Left lung (tissue), 10 donors: ENCODE measurements around the gene TCERG1L. TPM values are rescaled to one million over a fixed set of nuclear protein-coding genes. Genes with fewer than 3 reads are reported as not detected.

Experiments
- ATAC-seq: fragments of 200-7000 bp; cut with Tn5 transposase; one replicate; pipeline ENCODE4 v1.9.1; 2020; ENCODE audit warnings: moderate library complexity
- DNase-seq, 4 donors: peaks; one replicate each; pipeline ENCODE4 v3.0.0-alpha.2; 2013 to 2020
- H3K27ac ChIP-seq, 2 donors: fragments of 200-600 bp; sonication (generic) in 1 of 2; one replicate each; pipeline versions ENCODE4 v1.5.0 to v1.8.0; 2020 to 2021
- H3K27me3 ChIP-seq, 2 donors: fragments of 200-600 bp; sonication (generic) in 1 of 2; one replicate each; pipeline versions ENCODE4 v1.5.0 to v1.8.0; 2020 to 2021
- H3K36me3 ChIP-seq, 2 donors: fragments of 200-600 bp; sonication (generic) in 1 of 2; one replicate each; pipeline versions ENCODE4 v1.5.0 to v1.8.0; 2020 to 2021
- H3K4me1 ChIP-seq, 2 donors: fragments of 200-600 bp; one replicate each; pipeline ENCODE4 v1.8.0; 2021
- H3K4me3 ChIP-seq, 2 donors: fragments of 200-600 bp; sonication (generic) in 1 of 2; one replicate each; pipeline versions ENCODE4 v1.5.0 to v1.8.0; 2020 to 2021; ENCODE audit warnings: mild to moderate bottlenecking in 1 of 2
- H3K9me3 ChIP-seq, 2 donors: fragments of 200-600 bp; sonication (generic) in 1 of 2; one replicate each; pipeline versions ENCODE4 v1.5.0 to v1.8.0; 2020 to 2021
- intact Hi-C, 2 donors: fragments of 100-400 bp; cut with DNase I; formaldehyde crosslinking; loops; one replicate each; pipeline versions ENCODE4 v1.11.2 to v1.14.2; 2022
- polyA plus RNA-seq, 6 donors: library from polyadenylated mRNA; unstranded; fragments of 120-200 nt; gene quantifications; one replicate each; pipeline ENCODE4 v1.2.1, GENCODE V29; 2013; ENCODE audit not compliant: insufficient read length in 6 of 6
- total RNA-seq, 2 donors: library from RNA; stranded (reverse); fragmentation: NEBNext Ultra II Directional; extraction: Animal tissue kit (Norgen Biotek cat#: 25700); gene quantifications; one replicate each; pipeline ENCODE4 v1.2.1, GENCODE V29; 2021
- TF ChIP-seq, protein P1 (sequence below), 2 donors: fragments of 200-600 bp; sonication (generic) in 1 of 2; IDR thresholded peaks; one replicate each; pipeline versions ENCODE4 v1.5.0 to v1.8.0; 2021; ENCODE audit warnings: antibody characterized with exemption in 2 of 2
- donor health status: DM: no; HTN: yes; CAD: no.
- donor health status: DM: no; HTN: no; CAD: no.

Gene TCERG1L
- total and polyA plus RNA-seq, 8 donors: 0.35 to 0.72 (median 0.48) TPM; not detected in 2

DNA sequence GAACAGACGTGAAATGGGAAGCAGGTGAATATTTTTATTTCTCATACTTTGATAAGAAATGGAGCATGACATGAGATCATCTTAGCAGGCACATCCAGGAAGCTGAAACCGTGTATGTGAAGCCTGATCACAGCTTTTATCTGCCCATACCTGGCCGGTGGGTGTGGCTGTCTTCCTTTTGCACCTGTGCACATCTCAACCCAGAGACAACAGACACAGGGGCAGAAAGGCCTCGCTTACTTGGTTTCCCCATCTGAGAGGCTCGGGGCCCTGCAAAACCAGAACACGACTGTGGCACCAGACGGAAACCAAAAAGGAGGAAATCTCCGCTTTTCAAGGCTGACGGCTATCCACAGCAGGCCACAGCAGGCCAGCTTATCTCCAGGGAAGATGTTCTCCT is 116.4 kb downstream of the TCERG1L start:
- DNase-seq (no peak), ATAC-seq (no peak)
- peaks cover 0 to 4% of the 10 kb centered on the region in 2 donors for H3K9me3 ChIP-seq
- H3K27me3 ChIP-seq: peaks cover 0 to 14% of the 10 kb centered on the region in 2 donors
- intact Hi-C loops: no loop called here
- H3K36me3 ChIP-seq: no peaks in the 10 kb centered on the region
- TF ChIP-seq, protein P1, sequence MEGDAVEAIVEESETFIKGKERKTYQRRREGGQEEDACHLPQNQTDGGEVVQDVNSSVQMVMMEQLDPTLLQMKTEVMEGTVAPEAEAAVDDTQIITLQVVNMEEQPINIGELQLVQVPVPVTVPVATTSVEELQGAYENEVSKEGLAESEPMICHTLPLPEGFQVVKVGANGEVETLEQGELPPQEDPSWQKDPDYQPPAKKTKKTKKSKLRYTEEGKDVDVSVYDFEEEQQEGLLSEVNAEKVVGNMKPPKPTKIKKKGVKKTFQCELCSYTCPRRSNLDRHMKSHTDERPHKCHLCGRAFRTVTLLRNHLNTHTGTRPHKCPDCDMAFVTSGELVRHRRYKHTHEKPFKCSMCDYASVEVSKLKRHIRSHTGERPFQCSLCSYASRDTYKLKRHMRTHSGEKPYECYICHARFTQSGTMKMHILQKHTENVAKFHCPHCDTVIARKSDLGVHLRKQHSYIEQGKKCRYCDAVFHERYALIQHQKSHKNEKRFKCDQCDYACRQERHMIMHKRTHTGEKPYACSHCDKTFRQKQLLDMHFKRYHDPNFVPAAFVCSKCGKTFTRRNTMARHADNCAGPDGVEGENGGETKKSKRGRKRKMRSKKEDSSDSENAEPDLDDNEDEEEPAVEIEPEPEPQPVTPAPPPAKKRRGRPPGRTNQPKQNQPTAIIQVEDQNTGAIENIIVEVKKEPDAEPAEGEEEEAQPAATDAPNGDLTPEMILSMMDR (IDR thresholded peaks at IDR 0.05): no peak
- H3K4me3 ChIP-seq: no peak overlapping the region
- H3K27ac ChIP-seq: no peak overlapping the region
- no peaks in the 10 kb centered on the region for H3K4me1 ChIP-seq

DNA sequence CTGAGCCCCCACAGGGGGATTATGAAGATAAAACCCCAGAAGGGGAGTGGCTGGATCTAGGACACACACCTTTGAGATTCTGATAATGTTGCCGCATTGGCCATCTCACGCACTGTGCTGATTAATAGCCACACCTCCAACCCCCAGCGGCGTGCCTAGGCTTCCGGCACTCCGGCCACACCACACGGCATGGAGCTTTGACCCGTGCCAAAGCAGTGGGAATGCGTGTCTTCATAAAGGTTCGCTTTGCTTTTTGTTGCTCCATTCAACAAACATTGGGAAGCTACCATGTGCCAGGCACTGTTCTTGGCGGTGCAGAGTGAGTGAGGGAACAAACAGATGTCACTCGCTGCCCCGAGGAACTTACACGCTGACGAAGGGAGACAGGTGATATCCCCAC is 117.6 kb downstream of the TCERG1L start:
- Histone ChIP-seq H3K4me1 (no peaks in the 10 kb centered on the region), H3K4me3 (no peak overlapping the region), H3K27me3 (peaks cover 0 to 7% of the 10 kb centered on the region in 2 donors), H3K9me3 (peaks cover 0 to 4% of the 10 kb centered on the region in 2 donors), H3K27ac (no peak overlapping the region), H3K36me3 (no peaks in the 10 kb centered on the region)
- TF ChIP-seq, protein P1 (IDR thresholded peaks at IDR 0.05): no peak
- no peak for ATAC-seq
- intact Hi-C loops: no loop called here
- no peak for DNase-seq

DNA sequence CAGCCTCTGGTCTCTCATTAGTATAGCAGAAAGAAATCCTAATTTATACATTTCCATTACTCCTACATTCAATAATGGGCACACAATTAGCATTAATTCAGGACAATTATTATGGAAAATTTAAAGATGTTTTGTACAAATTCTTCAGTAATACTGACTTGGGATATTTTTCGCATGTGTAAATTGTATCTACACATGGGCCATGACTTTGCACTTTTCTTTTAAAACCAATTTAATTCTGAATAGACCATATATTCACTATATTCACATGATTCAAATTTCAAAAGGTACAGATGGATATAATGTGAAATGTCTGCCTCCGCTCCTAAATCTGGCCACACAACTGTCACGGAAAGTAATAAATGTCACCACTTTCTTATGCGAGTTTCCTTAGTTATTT is 123.0 kb downstream of the TCERG1L start:
- H3K9me3 ChIP-seq: peaks cover 0 to 3% of the 10 kb centered on the region in 2 donors
- intact Hi-C loops: no loop called here
- H3K36me3 ChIP-seq: no peaks in the 10 kb centered on the region
- no peak for DNase-seq
- ATAC-seq: no peak
- TF ChIP-seq, protein P1 (IDR thresholded peaks at IDR 0.05): no peak
- H3K27ac ChIP-seq: no peak overlapping the region
- no peak overlapping the region for H3K4me3 ChIP-seq
- H3K27me3 ChIP-seq: peaks cover 0 to 4% of the 10 kb centered on the region in 2 donors
- H3K4me1 ChIP-seq: no peaks in the 10 kb centered on the region

DNA sequence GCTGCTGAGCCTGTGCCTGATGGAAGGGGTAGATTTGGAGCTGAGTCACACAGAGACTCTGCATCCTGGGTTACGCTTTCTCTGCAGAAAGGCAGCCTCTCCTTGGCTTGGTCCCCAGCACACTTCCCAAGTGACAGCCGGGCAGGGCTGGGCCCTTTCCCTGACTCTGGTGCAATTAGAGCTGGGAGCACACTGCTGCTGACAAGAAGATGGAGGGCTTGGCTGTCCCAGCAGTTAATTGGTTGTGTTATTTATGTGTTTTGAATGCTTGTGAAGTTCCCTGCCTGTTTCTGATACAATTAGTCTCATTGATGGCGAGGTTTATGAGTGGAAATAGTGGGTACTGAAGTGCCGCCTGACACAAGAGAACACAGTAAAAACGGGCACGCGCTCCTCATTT is 123.6 kb downstream of the TCERG1L start:
- DNase-seq (no peak), ATAC-seq (no peak)
- Histone ChIP-seq H3K27ac (no peak overlapping the region), H3K9me3 (no peaks in the 10 kb centered on the region), H3K27me3 (peaks cover 0 to 4% of the 10 kb centered on the region in 2 donors), H3K4me3 (no peak overlapping the region), H3K36me3 (no peaks in the 10 kb centered on the region), H3K4me1 (no peaks in the 10 kb centered on the region)
- intact Hi-C loops: no loop called here
- TF ChIP-seq, protein P1 (IDR thresholded peaks at IDR 0.05): no peak

DNA sequence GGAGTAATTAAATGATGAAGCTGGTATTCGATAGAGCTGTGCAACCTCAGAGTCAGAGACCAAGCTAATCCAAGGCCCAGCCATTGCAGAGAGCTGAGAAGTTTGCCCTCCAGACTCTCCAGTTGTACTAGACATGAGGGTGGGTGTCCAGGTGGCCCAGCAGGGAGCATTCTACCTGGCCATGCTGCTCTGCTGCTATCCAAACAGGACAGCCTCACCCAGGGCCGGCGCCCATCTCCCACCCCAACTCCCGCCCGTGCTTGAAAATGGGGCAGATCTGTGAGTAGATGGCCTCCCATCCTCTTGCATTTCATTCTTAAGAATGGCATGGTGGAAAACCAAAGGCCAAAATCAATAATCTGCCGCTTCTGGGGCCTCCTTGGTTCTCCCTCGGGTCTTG is 124.2 kb downstream of the TCERG1L start:
- ATAC-seq (no peak), DNase-seq (no peak)
- Histone ChIP-seq H3K27ac (no peak overlapping the region), H3K4me3 (no peak overlapping the region), H3K36me3 (no peaks in the 10 kb centered on the region), H3K4me1 (no peaks in the 10 kb centered on the region), H3K9me3 (no peaks in the 10 kb centered on the region), H3K27me3 (peaks cover 0 to 4% of the 10 kb centered on the region in 2 donors)
- intact Hi-C loops: no loop called here
- TF ChIP-seq, protein P1 (IDR thresholded peaks at IDR 0.05): no peak
